Natural killer cell (primary cell): ENCODE results near the gene STRIP1. TPM values are rescaled to one million over a fixed set of nuclear protein-coding genes. Genes with fewer than 3 reads are reported as not detected.

ENCODE experiments used
- ATAC-seq, 3 donors: fragments of 150-1000 bp in 2 of 3; fragments of 200-7000 bp in 1 of 3; cut with Tn5 transposase; 1 replicate in 1 of 3; 2 replicates in 2 of 3; pipeline ENCODE4 v1.10.0; 2021; ENCODE audit warnings: mild to moderate bottlenecking in 2 of 3, moderate library complexity in 2 of 3
- DNase-seq, 2 donors: peaks; one replicate each; pipeline versions ENCODE4 v3.0.0 to v3.0.0-alpha.2; 2013 to 2021; ENCODE audit warnings: mixed read lengths in 1 of 2
- H3K27ac ChIP-seq: one replicate; pipeline ENCODE4 v1.5.1; 2013; ENCODE audit warnings: mild to moderate bottlenecking, low read length
- H3K27me3 ChIP-seq: one replicate; pipeline ENCODE4 v1.6.1; 2013; ENCODE audit warnings: low read length; ENCODE audit not compliant: control insufficient read depth, insufficient read depth
- H3K36me3 ChIP-seq: one replicate; pipeline ENCODE4 v1.6.1; 2013; ENCODE audit warnings: low read length; ENCODE audit not compliant: control insufficient read depth, insufficient read depth
- H3K4me1 ChIP-seq: one replicate; pipeline ENCODE4 v1.6.1; 2013; ENCODE audit warnings: low read length; ENCODE audit not compliant: control insufficient read depth, insufficient read depth
- H3K4me3 ChIP-seq: one replicate; pipeline ENCODE4 v1.5.1; 2013; ENCODE audit warnings: low read length
- H3K9me3 ChIP-seq: one replicate; pipeline ENCODE4 v1.6.1; 2013; ENCODE audit warnings: low read length; ENCODE audit not compliant: control insufficient read depth, insufficient read depth
- H3K27ac Mint-ChIP-seq, 2 donors: one replicate each; pipeline ENCODE4 v1.8.0; 2022; ENCODE audit warnings: mild to moderate bottlenecking in 2 of 2, mixed read lengths in 2 of 2, moderate library complexity in 1 of 2
- H3K27me3 Mint-ChIP-seq, 2 donors: one replicate each; pipeline ENCODE4 v1.8.0; 2022; ENCODE audit warnings: low read depth in 2 of 2, mixed read lengths in 2 of 2
- H3K36me3 Mint-ChIP-seq: one replicate; pipeline ENCODE4 v1.8.0; 2022; ENCODE audit warnings: mixed read lengths
- H3K4me1 Mint-ChIP-seq, 2 donors: one replicate each; pipeline ENCODE4 v1.8.0; 2022; ENCODE audit warnings: mixed read lengths in 2 of 2
- H3K4me3 Mint-ChIP-seq: one replicate; pipeline ENCODE4 v1.8.0; 2022; ENCODE audit warnings: mild to moderate bottlenecking, moderate library complexity, mixed read lengths
- H3K9me3 Mint-ChIP-seq, 2 donors: one replicate each; pipeline ENCODE4 v1.8.0; 2022; ENCODE audit warnings: mixed read lengths in 2 of 2
- WGBS: methylation state at CpG from one replicate; pipeline ENCODE4 v1.1.7; 2013; ENCODE audit warnings: missing lambda C conversion rate; ENCODE audit not compliant: insufficient coverage; 5-methylcytosine and 5-hydroxymethylcytosine counted together
- intact Hi-C: fragments of 100-400 bp; cut with micrococcal nuclease; formaldehyde crosslinking; loops from one replicate; pipeline ENCODE4 v1.14.2; 2022
- total RNA-seq, 4 donors: library from RNA; stranded (reverse); fragments of 120-200 nt in 1 of 4; gene quantifications; one replicate each; pipeline versions ENCODE4 v1.2.3 to v1.2.4, GENCODE V29; 2013 to 2022
- TF ChIP-seq, protein P1 (sequence below): fragments of 200-600 bp; IDR thresholded peaks from one replicate; pipeline ENCODE4 v1.8.0; 2022; ENCODE audit warnings: antibody characterized with exemption

Gene STRIP1
- total RNA-seq, 3 donors from 2014 or later (not counting 1 experiment from before 2014, with no cell fraction given): 92.4 to 139 (median 130) TPM

DNA sequence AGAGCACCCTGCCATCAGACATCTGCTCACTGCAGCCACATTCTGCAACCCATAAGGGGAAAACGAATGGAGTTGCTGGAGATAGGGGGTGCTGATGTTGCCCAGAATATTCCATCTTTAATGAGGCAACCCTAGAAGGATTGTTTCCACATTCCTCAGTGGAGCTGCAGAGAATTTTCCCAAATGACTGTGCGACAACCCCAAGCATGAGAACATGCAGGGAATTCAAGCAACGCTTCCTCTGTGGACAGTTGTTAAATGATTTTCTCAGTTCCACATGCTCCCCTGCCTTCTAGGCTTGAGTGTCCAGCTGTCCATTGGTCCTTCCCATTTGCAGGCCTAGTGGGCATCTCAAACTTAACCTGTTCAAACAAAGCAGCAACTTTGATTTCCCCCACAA, 57.4 kb downstream of the STRIP1 start:
- Histone ChIP-seq H3K36me3 (no peaks in the 10 kb centered on the region), H3K27me3 (no peaks in the 10 kb centered on the region), H3K4me1 (no peaks in the 10 kb centered on the region), H3K27ac (no peak overlapping the region), H3K4me3 (no peak overlapping the region), H3K9me3 (no peaks in the 10 kb centered on the region)
- Mint-ChIP-seq H3K9me3 (no peaks in the 10 kb centered on the region), H3K36me3 (no peaks in the 10 kb centered on the region), H3K27ac (no peak overlapping the region), H3K4me3 (no peak overlapping the region), H3K27me3 (peaks cover 20 to 28% of the 10 kb centered on the region in 2 donors), H3K4me1 (no peaks in the 10 kb centered on the region)
- DNase-seq (no peak), ATAC-seq (no peak)
- TF ChIP-seq, protein P1, sequence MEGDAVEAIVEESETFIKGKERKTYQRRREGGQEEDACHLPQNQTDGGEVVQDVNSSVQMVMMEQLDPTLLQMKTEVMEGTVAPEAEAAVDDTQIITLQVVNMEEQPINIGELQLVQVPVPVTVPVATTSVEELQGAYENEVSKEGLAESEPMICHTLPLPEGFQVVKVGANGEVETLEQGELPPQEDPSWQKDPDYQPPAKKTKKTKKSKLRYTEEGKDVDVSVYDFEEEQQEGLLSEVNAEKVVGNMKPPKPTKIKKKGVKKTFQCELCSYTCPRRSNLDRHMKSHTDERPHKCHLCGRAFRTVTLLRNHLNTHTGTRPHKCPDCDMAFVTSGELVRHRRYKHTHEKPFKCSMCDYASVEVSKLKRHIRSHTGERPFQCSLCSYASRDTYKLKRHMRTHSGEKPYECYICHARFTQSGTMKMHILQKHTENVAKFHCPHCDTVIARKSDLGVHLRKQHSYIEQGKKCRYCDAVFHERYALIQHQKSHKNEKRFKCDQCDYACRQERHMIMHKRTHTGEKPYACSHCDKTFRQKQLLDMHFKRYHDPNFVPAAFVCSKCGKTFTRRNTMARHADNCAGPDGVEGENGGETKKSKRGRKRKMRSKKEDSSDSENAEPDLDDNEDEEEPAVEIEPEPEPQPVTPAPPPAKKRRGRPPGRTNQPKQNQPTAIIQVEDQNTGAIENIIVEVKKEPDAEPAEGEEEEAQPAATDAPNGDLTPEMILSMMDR: no peak
- intact Hi-C loops: no loop called here
- 94% methylated on average over 3 of the region's 3 CpGs for WGBS

DNA sequence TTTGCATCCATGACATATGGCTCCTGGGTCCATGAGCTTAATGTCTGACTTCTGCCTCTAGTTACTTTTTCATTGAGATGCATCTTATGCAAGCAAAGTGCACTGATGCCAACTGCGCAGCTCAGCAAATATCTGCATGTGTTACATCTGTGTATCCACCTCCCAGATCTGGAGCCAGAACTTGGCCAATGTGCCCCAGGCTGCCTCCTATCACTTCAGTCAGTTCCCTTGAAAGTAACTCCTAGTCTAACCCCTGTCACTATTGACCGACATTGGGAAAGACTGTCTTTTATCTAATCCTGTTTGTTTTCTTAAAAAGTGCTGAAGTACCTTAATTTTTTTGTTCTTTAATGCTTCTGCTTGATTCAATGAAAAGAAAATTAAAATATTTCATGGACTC, 58.6 kb downstream of the STRIP1 start:
- no peak for DNase-seq
- no peaks in the 10 kb centered on the region for H3K9me3 ChIP-seq
- ATAC-seq: no peak
- Mint-ChIP-seq H3K27ac (no peak overlapping the region), H3K27me3 (peaks cover 16 to 19% of the 10 kb centered on the region in 2 donors), H3K4me3 (no peak overlapping the region), H3K4me1 (no peaks in the 10 kb centered on the region), H3K9me3 (no peaks in the 10 kb centered on the region), H3K36me3 (no peaks in the 10 kb centered on the region)
- WGBS: 90% methylated on average over 2 of the region's 2 CpGs
- H3K27ac ChIP-seq: no peak overlapping the region
- H3K4me1 ChIP-seq: no peaks in the 10 kb centered on the region
- H3K4me3 ChIP-seq: no peak overlapping the region
- no peaks in the 10 kb centered on the region for H3K36me3 ChIP-seq
- intact Hi-C loops: no loop called here
- H3K27me3 ChIP-seq: no peaks in the 10 kb centered on the region
- TF ChIP-seq, protein P1: no peak

DNA sequence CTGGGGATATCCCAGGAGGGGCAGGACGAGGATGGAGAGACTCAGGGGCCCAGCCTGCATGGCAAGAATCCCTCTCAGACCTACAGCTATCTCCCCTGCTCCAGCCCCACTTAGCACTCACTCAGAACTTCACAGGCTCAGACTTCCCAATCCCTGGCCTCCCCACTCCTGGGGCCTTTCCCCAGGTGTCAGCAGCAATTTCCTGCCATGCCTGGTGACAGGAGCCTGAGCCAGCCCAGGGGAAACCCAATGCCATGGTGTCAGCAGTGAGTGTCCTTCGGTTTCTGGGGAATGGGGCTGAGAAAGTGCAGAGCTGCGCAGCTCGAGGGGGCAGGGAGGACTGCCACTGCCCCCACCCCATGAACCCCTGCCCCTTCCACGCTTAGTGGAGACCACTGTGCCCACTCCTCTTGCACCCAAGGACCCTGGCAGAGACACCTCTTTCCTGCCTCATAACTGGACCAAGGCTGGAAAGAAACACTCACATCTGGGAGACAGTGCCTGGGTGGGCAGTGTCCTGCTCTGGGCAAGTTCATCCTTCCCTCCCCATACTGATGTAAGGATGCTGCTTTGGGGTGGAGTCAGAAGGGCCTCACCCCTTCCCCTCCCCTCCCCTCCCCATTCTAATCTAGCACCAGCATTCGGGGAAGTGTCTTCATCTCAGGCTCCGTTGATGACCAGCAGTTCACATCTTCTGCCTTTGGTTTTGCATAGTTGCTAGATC, 60.7 kb downstream of the STRIP1 start:
- intact Hi-C loops: no loop called here
- TF ChIP-seq, protein P1: no peak
- Histone ChIP-seq H3K36me3 (no peaks in the 10 kb centered on the region), H3K9me3 (no peaks in the 10 kb centered on the region), H3K4me3 (no peak overlapping the region), H3K27me3 (no peaks in the 10 kb centered on the region), H3K4me1 (no peaks in the 10 kb centered on the region), H3K27ac (no peak overlapping the region)
- WGBS: 57% methylated on average over 7 of the region's 7 CpGs
- H3K27me3 Mint-ChIP-seq: peaks cover 15% of the 10 kb centered on the region in 2 donors
- no peak for ATAC-seq
- no peaks in the 10 kb centered on the region for H3K36me3 Mint-ChIP-seq
- no peak overlapping the region for H3K27ac Mint-ChIP-seq
- H3K4me3 Mint-ChIP-seq: no peak overlapping the region
- no peaks in the 10 kb centered on the region for H3K9me3 Mint-ChIP-seq
- no peak for DNase-seq
- no peaks in the 10 kb centered on the region for H3K4me1 Mint-ChIP-seq
